GM21526 (cell line): ENCODE results near the gene PCDHGA9.

Source experiments
- ATAC-seq: cut with Tn5 transposase; IDR thresholded peaks from one replicate; pipeline ENCODE4 v1.9.1; 2021; ENCODE audit warnings: moderate library complexity; ENCODE audit not compliant: unreplicated experiment, low FRiP score

PCDHGA9 gene

DNA sequence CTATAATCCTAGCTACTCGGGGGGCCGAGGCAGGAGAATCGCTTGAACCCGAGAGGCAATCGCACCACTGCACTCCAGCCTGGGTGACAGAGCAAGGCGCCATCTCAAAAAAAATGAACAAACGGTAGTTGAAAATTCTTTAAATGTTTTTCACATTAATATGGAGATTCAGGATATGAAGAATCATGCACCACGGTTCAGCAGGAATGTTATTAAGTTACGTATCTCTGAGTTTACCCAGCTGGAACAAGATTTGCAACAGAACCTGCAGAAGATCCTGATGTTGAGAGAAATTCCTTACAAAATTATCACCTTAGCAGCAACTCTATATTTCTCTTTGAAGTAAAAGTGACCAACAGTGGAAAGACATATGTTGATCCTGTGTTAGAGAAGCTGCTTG lies 37.8 kb downstream of the PCDHGA9 start:
- no peak for ATAC-seq

DNA sequence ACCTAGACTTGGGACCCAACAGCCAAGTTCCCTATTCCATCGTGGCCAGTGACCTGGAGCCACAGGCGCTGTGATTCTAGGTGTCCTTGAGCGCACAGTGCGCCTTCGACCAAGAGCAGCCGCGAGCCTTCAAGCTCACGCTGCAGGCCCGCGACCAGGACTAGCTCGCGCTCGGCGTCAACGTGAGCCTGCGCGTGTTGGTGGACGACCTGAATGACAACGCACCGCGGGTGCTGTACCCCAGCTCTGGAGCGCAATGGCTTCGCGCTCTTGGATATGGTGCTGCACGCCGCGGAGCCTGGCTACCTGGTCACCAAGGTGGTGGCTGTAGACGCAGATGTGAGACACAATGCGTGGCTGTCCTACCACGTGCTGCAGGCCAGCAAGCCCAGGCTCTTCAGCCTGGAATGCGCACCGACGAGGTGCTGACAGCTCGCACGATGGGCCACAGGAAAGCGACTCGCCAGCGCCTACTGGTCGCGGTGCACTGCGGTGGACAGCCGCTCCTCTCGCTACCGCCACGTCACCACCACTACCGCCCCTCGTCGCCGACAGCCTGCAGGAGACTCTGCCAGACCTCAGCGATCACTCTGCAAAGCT lies 39.1 kb downstream of the PCDHGA9 start:
- ATAC-seq: no peak
